ENCODE measurements around the gene NOS3. TPM values are rescaled to one million over a fixed set of nuclear protein-coding genes. Genes with fewer than 3 reads are reported as not detected.

NOS3 gene
- total and polyA plus RNA-seq, 2 experiments from 2014 or later, result 2.6 to 6.1 TPM

DNA sequence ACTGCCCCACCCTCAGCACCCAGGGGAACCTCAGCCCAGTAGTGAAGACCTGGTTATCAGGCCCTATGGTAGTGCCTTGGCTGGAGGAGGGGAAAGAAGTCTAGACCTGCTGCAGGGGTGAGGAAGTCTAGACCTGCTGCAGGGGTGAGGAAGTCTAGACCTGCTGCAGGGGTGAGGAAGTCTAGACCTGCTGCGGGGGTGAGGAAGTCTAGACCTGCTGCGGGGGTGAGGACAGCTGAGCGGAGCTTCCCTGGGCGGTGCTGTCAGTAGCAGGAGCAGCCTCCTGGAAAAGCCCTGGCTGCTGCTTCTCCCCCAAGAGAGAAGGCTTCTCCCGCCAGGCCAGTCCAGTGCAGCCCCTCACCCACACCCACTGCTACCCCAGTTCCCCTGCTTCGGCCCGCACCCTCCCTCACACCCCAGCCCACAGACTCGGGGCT is 6.3 kb downstream of the NOS3 start (continued):
- TF ChIP-seq, protein P1, sequence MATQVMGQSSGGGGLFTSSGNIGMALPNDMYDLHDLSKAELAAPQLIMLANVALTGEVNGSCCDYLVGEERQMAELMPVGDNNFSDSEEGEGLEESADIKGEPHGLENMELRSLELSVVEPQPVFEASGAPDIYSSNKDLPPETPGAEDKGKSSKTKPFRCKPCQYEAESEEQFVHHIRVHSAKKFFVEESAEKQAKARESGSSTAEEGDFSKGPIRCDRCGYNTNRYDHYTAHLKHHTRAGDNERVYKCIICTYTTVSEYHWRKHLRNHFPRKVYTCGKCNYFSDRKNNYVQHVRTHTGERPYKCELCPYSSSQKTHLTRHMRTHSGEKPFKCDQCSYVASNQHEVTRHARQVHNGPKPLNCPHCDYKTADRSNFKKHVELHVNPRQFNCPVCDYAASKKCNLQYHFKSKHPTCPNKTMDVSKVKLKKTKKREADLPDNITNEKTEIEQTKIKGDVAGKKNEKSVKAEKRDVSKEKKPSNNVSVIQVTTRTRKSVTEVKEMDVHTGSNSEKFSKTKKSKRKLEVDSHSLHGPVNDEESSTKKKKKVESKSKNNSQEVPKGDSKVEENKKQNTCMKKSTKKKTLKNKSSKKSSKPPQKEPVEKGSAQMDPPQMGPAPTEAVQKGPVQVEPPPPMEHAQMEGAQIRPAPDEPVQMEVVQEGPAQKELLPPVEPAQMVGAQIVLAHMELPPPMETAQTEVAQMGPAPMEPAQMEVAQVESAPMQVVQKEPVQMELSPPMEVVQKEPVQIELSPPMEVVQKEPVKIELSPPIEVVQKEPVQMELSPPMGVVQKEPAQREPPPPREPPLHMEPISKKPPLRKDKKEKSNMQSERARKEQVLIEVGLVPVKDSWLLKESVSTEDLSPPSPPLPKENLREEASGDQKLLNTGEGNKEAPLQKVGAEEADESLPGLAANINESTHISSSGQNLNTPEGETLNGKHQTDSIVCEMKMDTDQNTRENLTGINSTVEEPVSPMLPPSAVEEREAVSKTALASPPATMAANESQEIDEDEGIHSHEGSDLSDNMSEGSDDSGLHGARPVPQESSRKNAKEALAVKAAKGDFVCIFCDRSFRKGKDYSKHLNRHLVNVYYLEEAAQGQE (IDR thresholded peaks at IDR 0.05; ENCODE audit: unreplicated experiment), result no peak

DNA sequence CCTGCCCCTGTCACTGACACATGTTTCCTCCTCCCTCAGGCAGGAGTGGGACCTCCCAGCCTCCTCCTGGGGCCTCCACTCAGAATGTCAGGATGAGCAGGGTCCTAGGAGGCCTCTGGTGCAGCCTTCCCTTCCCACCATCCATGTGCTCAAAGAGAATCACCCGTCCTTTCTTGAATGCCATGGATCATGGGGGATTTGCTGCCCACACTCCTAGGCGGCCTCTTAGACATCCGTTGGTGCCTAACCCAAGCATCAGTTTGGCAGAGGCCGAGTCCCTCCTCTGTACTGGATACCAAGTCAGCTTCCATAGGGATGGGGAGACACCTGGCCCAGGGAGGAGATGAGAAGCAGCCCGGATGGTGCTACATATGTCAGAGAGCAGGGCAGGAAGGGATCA is 7.0 kb downstream of the NOS3 start:
- no peak overlapping the region for H3K4me3 ChIP-seq
- H3K79me2 ChIP-seq (replicated peaks; ENCODE audit: insufficient read depth), result no peaks in the 10 kb centered on the region
- H3K4me1 Mint-ChIP-seq, result peaks cover 12% of the 10 kb centered on the region
- DNase-seq (ENCODE audit: low spot score) (no peak), ATAC-seq (no peak)
- H4K20me1 ChIP-seq (replicated peaks; ENCODE audit: insufficient read depth), result no peaks in the 10 kb centered on the region
- H3K9me2 ChIP-seq (ENCODE audit: insufficient read depth), result no peaks in the 10 kb centered on the region
- no peak overlapping the region for H3K4me2 ChIP-seq
- H3F3A ChIP-seq (replicated peaks; ENCODE audit: low read depth), result no peaks in the 10 kb centered on the region
- H2AFZ ChIP-seq, result no peak overlapping the region
- peaks cover 8% of the 10 kb centered on the region; the same call in 1 of the 2 replicates for H3K4me1 ChIP-seq (ENCODE audit: insufficient read depth)
- H3K27me3 ChIP-seq (ENCODE audit: insufficient read depth), result no peaks in the 10 kb centered on the region
- H3K9me3 Mint-ChIP-seq, result no peaks in the 10 kb centered on the region
- no peaks in the 10 kb centered on the region for H3K36me3 ChIP-seq (ENCODE audit: insufficient read depth)
- H3K27me3 Mint-ChIP-seq (ENCODE audit: insufficient read depth, low read depth, poor library complexity), result peaks cover 12% of the 10 kb centered on the region
- H3K27ac ChIP-seq (ENCODE audit: low read depth), result no peak overlapping the region
- no peak overlapping the region; the same call in 2 of the 3 replicates for H3K4me3 Mint-ChIP-seq
- H3K27ac Mint-ChIP-seq, result no peak overlapping the region
- H3K36me3 Mint-ChIP-seq (ENCODE audit: low read depth), result no peaks in the 10 kb centered on the region; the same call in 2 of the 3 replicates
- no peak for TF ChIP-seq ZNF331 (CRISPR knock-in tag; IDR thresholded peaks at IDR 0.05; ENCODE audit: low read depth)
- TF ChIP-seq, protein P1 (IDR thresholded peaks at IDR 0.05; ENCODE audit: unreplicated experiment), result no peak
- no peak for TF ChIP-seq EZH2 (IDR thresholded peaks at IDR 0.05; ENCODE audit: low read depth, unreplicated experiment)
- no peak for TF ChIP-seq NANOG (IDR thresholded peaks at IDR 0.05; ENCODE audit: borderline replicate concordance)
- no peak for TF ChIP-seq STAT1 (IDR thresholded peaks at IDR 0.05; ENCODE audit: unreplicated experiment)
- no peak for TF ChIP-seq ZNF114 (CRISPR knock-in tag; IDR thresholded peaks at IDR 0.05)
- TF ChIP-seq POLR2AphosphoS5 (IDR thresholded peaks at IDR 0.05; ENCODE audit: low read depth), result no peak

Data from GM23338 (cell line).